NCI-H2107 treated with DMSO at 0.1 percent for 48 hours (cell line): ENCODE measurements around the gene YIF1A.

Source experiments
- DNase-seq: peaks from one replicate; lab custom pipeline; 2025; ENCODE audit not compliant: unreplicated experiment; lab: John Stamatoyannopoulos, UW

YIF1A gene

DNA sequence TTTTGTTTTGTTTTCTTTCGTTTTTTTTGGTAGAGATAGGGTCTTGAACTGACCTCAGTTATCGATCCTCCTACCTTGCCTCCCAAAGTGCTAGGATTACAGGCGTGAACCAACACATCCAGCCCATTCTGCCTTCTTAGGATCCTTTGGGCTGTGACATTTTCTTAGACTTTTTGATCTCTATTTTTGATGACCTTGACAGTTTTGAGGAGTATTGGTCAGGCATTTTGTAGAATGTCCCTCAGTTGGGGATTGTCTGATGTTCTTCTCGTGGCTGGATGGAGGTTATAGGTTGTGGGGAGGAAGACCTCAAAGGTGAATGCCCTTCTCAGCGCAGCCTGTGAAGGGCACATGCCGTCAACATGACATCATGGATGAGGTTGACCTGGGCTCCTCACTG is 40.0 kb downstream of the YIF1A start:
- no peak for DNase-seq

DNA sequence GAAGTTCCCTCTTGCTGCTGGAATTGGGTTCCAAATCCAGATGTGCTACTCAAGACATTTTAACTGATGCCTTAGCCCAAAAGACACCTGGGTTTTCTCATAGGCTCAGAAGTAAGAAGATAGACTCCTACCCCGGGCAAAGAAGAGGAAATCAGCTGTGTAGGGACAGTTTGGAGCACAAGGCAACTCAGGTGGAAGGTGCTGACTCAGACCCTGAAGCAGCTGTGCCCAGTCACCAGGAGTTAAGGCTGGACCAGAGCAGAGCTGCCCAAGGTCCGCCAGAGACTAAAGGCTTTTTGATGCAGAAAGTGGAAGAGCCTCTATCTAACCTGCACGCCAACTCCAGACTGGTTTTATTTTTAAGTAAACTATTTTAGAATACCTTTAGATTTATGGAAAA is 41.1 kb downstream of the YIF1A start:
- no peak for DNase-seq

DNA sequence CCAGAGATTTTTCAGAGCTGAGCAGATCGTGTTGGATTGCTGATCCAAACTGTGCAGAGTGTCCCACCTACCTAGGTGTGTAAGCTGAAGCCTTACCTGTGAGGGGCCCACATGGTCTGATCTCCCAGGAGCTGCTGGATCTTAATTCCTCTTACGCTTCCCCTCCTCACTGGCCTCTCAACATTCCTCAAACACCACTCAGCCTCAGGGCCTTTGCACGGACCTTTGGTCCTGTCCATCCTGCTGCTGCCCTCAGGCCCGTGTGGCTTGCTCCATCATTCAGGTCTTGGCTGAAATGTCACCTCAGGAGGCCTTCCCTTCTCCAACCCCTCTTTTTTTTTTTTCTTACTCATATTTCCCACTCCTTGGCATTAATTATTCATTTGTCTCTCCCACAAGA is 41.6 kb downstream of the YIF1A start:
- DNase-seq = no peak

DNA sequence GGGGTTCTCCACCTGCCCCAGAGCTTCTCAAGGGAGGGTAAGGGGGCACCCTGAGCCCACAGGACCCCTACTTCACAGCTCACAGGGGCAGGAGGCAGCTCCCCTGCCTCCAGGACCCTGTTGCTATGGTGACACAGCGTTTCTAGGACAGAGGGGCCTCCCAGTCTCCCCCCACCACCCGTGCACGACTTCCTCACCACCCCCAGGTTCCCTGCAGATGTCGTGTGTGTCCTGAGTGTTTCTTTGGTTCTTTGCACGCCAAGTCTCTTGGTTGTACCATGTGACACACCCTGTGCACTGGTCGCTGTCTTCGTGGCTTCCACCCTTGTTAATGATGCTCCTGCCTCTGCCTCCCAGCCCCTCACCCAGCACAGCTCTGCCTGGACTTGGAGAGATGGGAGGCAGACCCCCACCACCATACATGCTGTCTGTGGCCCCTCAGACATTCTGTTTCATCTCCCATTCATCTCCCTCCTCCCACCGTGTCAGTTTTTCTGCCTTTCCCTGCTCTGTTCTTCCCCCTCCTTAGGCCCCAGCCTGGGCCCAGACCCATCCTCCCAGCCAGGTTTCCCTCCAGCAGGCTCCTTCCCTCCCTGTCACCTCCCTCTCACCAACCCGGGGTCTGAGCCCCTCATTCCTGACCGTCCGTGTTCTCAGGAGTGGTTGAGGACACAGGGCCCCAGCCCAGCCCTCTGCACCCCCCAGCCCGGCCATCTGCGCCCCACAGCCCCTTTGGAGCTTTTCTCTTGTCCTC is 45.0 kb downstream of the YIF1A start:
- no peak for DNase-seq

DNA sequence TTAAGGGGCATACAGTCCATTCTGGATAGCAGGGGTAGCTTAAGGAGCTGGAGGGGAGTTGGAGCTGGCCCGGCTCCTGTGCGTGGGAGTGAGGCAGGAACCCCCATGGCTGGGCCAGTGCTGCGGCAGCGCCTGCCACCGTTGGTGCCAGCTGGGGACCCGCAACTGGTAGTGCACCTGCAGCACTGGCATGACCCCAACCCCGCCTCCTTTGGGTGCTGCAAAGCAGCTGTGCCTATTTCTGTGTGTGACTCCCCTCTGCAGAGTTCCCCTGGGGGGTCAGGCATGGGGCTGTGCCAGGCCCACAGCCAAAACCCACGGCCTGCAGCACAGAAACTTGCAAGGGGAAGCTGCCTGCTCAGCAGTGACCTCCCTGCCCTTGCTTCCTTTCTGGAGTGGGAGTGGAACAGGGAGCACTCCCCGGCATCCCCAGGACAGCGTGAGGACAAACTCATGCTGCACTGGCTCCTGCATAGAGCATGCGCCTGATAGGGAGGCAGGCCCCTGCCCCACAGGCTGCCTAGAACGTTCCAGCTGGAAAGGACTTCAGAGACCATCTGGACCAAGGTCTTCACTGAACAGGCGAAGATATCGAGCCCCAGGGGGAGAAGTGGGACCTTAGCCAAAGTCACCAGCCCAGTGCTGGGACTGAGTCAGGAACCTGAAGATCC is 46.7 kb downstream of the YIF1A start:
- DNase-seq = no peak

DNA sequence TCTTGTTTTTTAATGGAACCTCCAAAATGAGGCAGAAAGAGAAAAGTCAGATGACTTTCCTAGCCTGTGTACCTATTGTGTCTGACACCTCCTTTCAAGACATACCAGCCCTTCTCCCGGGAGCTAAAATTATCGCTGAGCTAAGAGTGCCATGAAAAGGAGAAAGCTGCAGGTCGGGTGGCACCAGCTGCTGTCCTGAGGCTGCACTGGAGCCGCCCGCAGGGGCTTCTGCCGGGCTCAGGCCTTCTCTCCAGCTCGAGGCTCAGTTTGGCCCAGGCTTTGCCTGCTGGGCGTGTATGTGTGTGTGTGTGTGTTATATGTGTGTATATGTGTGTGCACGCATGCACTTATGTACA is 48.2 kb downstream of the YIF1A start:
- DNase-seq = no peak

DNA sequence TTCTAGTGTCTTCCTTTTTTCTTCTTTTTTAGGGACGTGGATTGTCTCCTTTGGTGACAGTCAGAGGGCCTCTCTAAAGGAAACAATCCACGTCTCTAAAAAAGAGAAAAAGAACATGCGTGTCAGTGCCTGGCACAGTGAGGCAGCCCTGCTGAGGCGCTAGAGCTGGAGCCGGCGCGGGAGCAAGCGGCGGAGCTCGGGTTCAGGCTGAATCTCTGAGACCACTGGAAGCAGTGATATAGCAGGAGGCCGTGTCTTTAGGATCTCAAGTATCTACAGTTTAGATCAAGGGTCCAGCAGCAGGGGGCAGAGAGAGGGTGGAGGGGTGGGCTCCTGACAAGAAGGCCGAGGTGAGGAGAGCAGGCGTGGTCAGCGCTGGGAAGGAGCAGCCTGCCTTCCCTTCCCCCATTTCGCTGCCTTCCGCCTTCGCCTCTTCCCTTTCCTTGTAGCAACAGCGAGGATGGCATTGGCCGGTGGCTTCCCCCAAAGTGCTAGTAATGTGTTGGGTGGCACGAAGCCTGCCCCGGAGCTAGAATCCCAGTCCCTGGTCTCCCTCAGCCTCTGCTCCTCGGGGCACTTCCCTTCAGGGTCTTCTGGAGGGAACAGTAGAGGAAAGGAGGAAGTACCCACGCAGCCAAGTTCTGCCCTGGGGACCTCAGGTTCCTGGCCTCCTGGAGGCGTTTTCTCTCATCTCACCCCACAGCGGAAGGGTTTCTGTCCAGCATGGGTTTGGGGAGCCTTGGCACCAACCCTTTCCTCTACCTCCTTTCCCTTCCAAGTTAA is 48.8 kb downstream of the YIF1A start:
- DNase-seq = no peak

DNA sequence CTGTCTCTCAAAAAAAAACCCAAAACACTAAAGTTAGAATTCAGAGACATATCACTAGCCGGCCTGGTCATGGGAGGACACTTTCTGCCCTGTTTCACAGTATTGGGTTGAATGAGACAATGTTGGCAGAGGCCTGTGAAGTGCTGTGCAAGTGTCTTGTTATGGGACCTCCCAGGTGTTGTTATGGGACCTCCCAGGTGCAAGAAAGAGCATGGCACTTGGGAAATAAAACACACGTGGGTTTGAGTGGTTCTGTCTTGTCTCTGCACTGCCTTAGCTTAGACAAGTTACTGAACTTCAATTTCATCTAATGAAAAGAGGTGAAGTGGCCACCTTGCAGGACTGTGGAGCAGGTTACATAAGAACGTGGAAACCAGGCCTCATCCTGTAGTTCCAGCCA is 49.4 kb downstream of the YIF1A start:
- DNase-seq = no peak

DNA sequence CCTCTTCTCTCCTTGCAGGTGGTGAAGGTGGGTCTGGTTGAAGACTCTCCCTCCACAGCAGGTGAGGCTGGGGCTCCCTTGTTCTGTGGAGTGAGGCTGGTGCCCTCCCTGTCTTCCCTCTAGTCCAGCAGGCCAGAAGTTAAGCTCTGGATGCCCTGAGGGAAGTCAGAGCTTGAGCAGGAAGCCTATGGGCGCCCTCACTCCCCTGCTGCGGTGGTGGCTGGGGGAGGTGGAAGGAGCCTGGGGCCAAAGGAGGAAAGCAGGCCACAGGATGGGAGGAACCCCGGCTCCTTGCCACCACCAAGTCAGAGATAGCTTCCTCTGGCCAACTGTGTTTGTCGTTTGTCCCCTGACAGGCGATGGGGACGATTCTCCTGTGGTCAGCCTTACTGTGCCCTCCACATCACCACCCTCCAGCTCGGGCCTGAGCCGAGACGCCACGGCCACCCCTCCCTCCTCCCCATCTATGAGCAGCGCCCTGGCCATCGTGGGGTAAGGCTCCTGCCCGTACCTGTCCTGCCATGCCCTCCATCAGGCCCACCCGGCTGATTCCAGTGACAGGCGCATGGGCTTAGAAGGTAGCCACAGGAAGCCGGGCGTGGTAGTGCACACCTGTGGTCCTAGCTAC is 50.0 kb downstream of the YIF1A start:
- no peak for DNase-seq

DNA sequence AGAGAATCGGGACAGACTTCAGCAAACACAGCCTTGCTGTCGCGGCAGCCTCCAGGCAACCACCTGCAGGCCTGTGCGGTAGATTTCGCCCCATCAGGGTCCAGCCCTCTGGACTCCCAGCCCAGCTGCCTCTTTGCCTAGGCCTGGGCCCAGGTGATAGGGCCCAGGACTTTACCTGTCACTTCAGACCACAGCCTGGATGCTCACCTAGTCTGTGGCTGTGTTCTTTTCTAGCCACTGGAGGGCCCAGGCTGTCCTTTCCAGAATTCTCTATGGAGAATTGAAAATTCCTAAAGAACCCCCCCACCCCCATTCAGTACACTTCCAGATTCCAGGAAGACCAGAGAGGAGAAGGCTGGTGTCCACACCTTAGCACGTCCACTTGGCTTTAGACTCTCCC is 51.1 kb downstream of the YIF1A start:
- DNase-seq = no peak

DNA sequence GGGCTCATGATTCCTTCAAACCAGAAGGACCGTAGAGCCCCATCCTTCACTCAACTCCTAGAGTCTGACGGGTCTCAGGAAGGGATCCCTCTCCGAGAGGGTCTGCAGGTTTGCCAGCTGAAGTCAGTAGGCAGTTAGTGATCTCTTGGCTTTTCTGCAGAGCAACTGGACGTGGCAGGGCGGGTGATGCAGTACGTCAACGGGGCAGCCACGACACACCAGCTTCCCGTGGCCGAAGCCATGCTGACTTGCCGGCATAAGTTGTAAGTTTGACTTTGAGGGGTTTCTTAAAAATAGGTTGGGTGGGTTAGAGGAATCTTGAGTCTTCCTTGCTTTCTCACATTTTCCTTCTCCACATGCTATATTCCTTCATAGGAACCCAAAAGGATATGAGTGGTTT is 53.8 kb downstream of the YIF1A start:
- no peak for DNase-seq
